ENCODE measurements around the gene MBOAT2. TPM values are rescaled to one million over a fixed set of nuclear protein-coding genes. Genes with fewer than 3 reads are reported as not detected.

Gene MBOAT2
- total and polyA plus RNA-seq, 2 of the 13 experiments (the other 11 are each of a cell fraction or from before 2014, with no cell fraction given) = 0.11 to 0.36 TPM

DNA sequence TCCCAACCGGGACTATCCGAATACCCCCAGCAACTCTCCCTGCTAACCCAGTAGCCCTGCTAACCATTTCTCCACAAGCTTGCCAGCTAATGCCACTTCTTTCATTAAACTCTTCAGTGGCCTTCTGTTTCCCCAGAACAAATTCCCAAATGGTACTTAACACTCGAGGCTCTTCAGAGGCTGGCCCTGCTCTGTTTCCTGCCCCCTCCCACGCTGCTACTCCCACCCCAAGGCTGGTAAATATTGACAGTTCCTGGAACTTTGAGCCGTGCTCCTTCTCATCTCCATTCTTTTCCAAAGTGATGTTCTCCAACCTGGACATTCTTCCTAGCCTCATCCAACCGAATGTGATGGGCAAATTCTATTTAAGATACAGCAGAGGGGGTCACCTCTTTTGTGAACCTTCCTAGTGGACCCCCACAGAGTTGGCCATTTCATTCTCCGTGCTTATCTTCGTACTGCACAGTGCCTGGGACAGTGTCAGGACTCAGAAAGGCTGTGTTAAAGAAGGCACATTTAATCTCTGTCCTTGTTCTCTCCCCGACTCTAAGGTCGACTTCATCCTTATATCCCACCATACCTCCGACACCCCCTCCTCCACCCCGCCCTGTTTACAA, 162.9 kb downstream of the MBOAT2 start (continued):
- TF ChIP-seq, protein P1, sequence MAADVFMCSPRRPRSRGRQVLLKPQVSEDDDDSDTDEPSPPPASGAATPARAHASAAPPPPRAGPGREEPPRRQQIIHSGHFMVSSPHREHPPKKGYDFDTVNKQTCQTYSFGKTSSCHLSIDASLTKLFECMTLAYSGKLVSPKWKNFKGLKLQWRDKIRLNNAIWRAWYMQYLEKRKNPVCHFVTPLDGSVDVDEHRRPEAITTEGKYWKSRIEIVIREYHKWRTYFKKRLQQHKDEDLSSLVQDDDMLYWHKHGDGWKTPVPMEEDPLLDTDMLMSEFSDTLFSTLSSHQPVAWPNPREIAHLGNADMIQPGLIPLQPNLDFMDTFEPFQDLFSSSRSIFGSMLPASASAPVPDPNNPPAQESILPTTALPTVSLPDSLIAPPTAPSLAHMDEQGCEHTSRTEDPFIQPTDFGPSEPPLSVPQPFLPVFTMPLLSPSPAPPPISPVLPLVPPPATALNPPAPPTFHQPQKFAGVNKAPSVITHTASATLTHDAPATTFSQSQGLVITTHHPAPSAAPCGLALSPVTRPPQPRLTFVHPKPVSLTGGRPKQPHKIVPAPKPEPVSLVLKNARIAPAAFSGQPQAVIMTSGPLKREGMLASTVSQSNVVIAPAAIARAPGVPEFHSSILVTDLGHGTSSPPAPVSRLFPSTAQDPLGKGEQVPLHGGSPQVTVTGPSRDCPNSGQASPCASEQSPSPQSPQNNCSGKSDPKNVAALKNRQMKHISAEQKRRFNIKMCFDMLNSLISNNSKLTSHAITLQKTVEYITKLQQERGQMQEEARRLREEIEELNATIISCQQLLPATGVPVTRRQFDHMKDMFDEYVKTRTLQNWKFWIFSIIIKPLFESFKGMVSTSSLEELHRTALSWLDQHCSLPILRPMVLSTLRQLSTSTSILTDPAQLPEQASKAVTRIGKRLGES (CRISPR knock-in tag; IDR thresholded peaks at IDR 0.05; ENCODE audit: borderline replicate concordance) = no peak
- TF ChIP-seq SIN3B (IDR thresholded peaks at IDR 0.05; ENCODE audit: low read length) (no peak), ZNF264 (CRISPR knock-in tag; IDR thresholded peaks at IDR 0.05) (peak; percentile 63; the same call in 1 of the 2 replicates), CEBPB (IDR thresholded peaks at IDR 0.05; ENCODE audit: borderline replicate concordance, low read depth, low read length) (no peak), RNF2 (conservative IDR thresholded peaks at IDR 0.05; ENCODE audit: low read depth) (no peak), ZNF335 (CRISPR knock-in tag; IDR thresholded peaks at IDR 0.05) (peak; percentile 56; the same call in 1 of the 2 replicates), ZNF446 (CRISPR knock-in tag; IDR thresholded peaks at IDR 0.05) (no peak), ZNF777 (CRISPR knock-in tag; IDR thresholded peaks at IDR 0.05) (no peak), ZMYM3 (CRISPR knock-in tag; IDR thresholded peaks at IDR 0.05) (peak; percentile 71), NONO (IDR thresholded peaks at IDR 0.05) (no peak), NONO (CRISPR knock-in tag; conservative IDR thresholded peaks at IDR 0.05) (no peak), NFE2L2 (IDR thresholded peaks at IDR 0.05; ENCODE audit: low read length) (no peak), MED1 (CRISPR knock-in tag; IDR thresholded peaks at IDR 0.05) (peak; percentile 88), NFATC3 (CRISPR knock-in tag; IDR thresholded peaks at IDR 0.05) (0 out of 2 replicates have a peak, but pooled peaks have one; percentile 44), ZNF577 (CRISPR knock-in tag; IDR thresholded peaks at IDR 0.05; ENCODE audit: borderline replicate concordance, low read depth) (no peak), PHF20 (CRISPR knock-in tag; IDR thresholded peaks at IDR 0.05) (no peak), HNRNPL (IDR thresholded peaks at IDR 0.05; ENCODE audit: low read depth, low read length) (no peak), KDM1A (CRISPR knock-in tag; IDR thresholded peaks at IDR 0.05) (peak; percentile 72; the same call in 1 of the 2 replicates), ZKSCAN5 (CRISPR knock-in tag; IDR thresholded peaks at IDR 0.05) (peak; percentile 77; the same call in 1 of the 2 replicates), KAT2B (IDR thresholded peaks at IDR 0.05; ENCODE audit: borderline replicate concordance, low read depth, low read length) (no peak)
- TF ChIP-seq, protein P2, sequence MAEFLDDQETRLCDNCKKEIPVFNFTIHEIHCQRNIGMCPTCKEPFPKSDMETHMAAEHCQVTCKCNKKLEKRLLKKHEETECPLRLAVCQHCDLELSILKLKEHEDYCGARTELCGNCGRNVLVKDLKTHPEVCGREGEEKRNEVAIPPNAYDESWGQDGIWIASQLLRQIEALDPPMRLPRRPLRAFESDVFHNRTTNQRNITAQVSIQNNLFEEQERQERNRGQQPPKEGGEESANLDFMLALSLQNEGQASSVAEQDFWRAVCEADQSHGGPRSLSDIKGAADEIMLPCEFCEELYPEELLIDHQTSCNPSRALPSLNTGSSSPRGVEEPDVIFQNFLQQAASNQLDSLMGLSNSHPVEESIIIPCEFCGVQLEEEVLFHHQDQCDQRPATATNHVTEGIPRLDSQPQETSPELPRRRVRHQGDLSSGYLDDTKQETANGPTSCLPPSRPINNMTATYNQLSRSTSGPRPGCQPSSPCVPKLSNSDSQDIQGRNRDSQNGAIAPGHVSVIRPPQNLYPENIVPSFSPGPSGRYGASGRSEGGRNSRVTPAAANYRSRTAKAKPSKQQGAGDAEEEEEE (CRISPR knock-in tag; IDR thresholded peaks at IDR 0.05; ENCODE audit: borderline replicate concordance) = 0 out of 2 replicates have a peak, but pooled peaks have one; percentile 74
- TF ChIP-seq, protein P3, sequence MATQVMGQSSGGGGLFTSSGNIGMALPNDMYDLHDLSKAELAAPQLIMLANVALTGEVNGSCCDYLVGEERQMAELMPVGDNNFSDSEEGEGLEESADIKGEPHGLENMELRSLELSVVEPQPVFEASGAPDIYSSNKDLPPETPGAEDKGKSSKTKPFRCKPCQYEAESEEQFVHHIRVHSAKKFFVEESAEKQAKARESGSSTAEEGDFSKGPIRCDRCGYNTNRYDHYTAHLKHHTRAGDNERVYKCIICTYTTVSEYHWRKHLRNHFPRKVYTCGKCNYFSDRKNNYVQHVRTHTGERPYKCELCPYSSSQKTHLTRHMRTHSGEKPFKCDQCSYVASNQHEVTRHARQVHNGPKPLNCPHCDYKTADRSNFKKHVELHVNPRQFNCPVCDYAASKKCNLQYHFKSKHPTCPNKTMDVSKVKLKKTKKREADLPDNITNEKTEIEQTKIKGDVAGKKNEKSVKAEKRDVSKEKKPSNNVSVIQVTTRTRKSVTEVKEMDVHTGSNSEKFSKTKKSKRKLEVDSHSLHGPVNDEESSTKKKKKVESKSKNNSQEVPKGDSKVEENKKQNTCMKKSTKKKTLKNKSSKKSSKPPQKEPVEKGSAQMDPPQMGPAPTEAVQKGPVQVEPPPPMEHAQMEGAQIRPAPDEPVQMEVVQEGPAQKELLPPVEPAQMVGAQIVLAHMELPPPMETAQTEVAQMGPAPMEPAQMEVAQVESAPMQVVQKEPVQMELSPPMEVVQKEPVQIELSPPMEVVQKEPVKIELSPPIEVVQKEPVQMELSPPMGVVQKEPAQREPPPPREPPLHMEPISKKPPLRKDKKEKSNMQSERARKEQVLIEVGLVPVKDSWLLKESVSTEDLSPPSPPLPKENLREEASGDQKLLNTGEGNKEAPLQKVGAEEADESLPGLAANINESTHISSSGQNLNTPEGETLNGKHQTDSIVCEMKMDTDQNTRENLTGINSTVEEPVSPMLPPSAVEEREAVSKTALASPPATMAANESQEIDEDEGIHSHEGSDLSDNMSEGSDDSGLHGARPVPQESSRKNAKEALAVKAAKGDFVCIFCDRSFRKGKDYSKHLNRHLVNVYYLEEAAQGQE (IDR thresholded peaks at IDR 0.05; ENCODE audit: borderline replicate concordance in 1 of 2, low read depth in 1 of 2, low read length in 2 of 2) = peak in 1 of 2 experiments; percentile 61; a peak in 1 of 4 replicates

Measured in HepG2 (cell line).